Measurements from ENCODE around the gene NLGN1. TPM values are rescaled to one million over a fixed set of nuclear protein-coding genes. Genes with fewer than 3 reads are reported as not detected.

NLGN1 gene
- total and polyA plus RNA-seq, 9 of the 15 experiments (the other 6 are each of a cell fraction or from before 2014, with no cell fraction given): under 0.01 to 0.01 TPM; not detected in 7

- ChIA-PET CTCF (ENCODE audit: low intra/inter-chr PET ratio) (no interaction called here), POLR2A (no interaction called here)
- Histone ChIP-seq H3K27me3 (ENCODE audit: control insufficient read depth in 2 of 2, insufficient read depth in 2 of 2, low read length in 2 of 2) (no peaks in the 10 kb centered on the region), H3K36me3 (ENCODE audit: control insufficient read depth, insufficient read depth, low read length) (no peaks in the 10 kb centered on the region), H3K27ac (ENCODE audit: extremely low read depth, low read depth, low read length) (no peak overlapping the region), H2AFZ (ENCODE audit: low read depth, low read length) (no peak overlapping the region), H4K20me1 (replicated peaks; ENCODE audit: control insufficient read depth, insufficient read depth, low read length) (no peaks in the 10 kb centered on the region), H3K79me2 (ENCODE audit: control insufficient read depth, insufficient read depth, low read length) (no peaks in the 10 kb centered on the region), H3K4me1 (replicated peaks in 1 of 2; ENCODE audit: control insufficient read depth in 2 of 2, insufficient read depth in 2 of 2, low read length in 2 of 2) (no peaks in the 10 kb centered on the region), H3K9me3 (replicated peaks; ENCODE audit: control insufficient read depth, insufficient read depth, low read depth, low read length) (no peaks in the 10 kb centered on the region), H3K4me2 (ENCODE audit: insufficient read depth, low read length) (no peak overlapping the region), H3K9me1 (ENCODE audit: control insufficient read depth, insufficient read depth, low read length) (no peaks in the 10 kb centered on the region), H3K9ac (ENCODE audit: insufficient read depth in 1 of 2, low read depth in 2 of 2, low read length in 2 of 2) (no peak overlapping the region), H3K4me3 (no peak overlapping the region)
- ATAC-seq (no peak), FAIRE-seq (no peak), DNase-seq (ENCODE audit: extremely low read depth in 1 of 4, low spot score in 3 of 4) (no peak)
- in situ Hi-C loops (cut with MboI): no loop called here
- intact Hi-C loops (cut with micrococcal nuclease): no loop called here
- no TSS peak for BruUV-seq (replicated peaks)
- WGBS (ENCODE audit: insufficient coverage, low coverage, missing lambda C conversion rate): 5% methylated on average over 1 of the region's 1 CpG
- TF ChIP-seq MEIS2 (IDR thresholded peaks at IDR 0.05; ENCODE audit: partially characterized antibody) (no peak), ZNF324 (CRISPR knock-in tag; IDR thresholded peaks at IDR 0.05) (no peak), ZNF280B (CRISPR knock-in tag; IDR thresholded peaks at IDR 0.05) (no peak), AFF4 (CRISPR knock-in tag; IDR thresholded peaks at IDR 0.05) (no peak), ARID3A (IDR thresholded peaks at IDR 0.05; ENCODE audit: borderline replicate concordance, low read depth, low read length) (no peak), CCNT2 (IDR thresholded peaks at IDR 0.05; ENCODE audit: borderline replicate concordance, extremely low read depth, insufficient read length, low read depth, low read length) (no peak), ZNF766 (CRISPR knock-in tag; conservative IDR thresholded peaks at IDR 0.05) (no peak), CHAMP1 (IDR thresholded peaks at IDR 0.05) (no peak), ZFX (CRISPR knock-in tag; IDR thresholded peaks at IDR 0.05) (no peak), SNAPC5 (CRISPR knock-in tag; IDR thresholded peaks at IDR 0.05) (no peak)
These were observed 398.9 kb downstream of the NLGN1 start for GRCh38 chr3:173796405-173796804.
